Stomach (tissue), 9 donors: ENCODE data around the gene LIG3. TPM values are rescaled to one million over a fixed set of nuclear protein-coding genes. Genes with fewer than 3 reads are reported as not detected.

ENCODE experiments used
- DNase-seq, 2 donors: peaks; one replicate each; pipeline versions ENCODE4 v3.0.0 to v3.0.0-alpha.2; 2013 to 2019
- H3K27ac ChIP-seq, 5 donors: fragments of 200-600 bp in 4 of 5; sonication (generic) in 4 of 5; one replicate each; pipeline ENCODE4 v1.5.1; 2013 to 2019; ENCODE audit warnings: mild to moderate bottlenecking in 1 of 5, moderate library complexity in 1 of 5
- H3K27me3 ChIP-seq, 3 donors: fragments of 200-600 bp; sonication (generic); one replicate each; pipeline ENCODE4 v1.5.1; 2017 to 2019; ENCODE audit warnings: mixed run types in 1 of 3
- H3K36me3 ChIP-seq, 4 donors: fragments of 200-600 bp; sonication (generic); 1 replicate in 3 of 4; 2 replicates in 1 of 4; pipeline ENCODE4 v1.5.1; 2016 to 2019
- H3K4me1 ChIP-seq, 4 donors: fragments of 200-600 bp; sonication (generic); one replicate each; pipeline ENCODE4 v1.5.1; 2016 to 2019
- H3K4me3 ChIP-seq, 4 donors: fragments of 200-600 bp; sonication (generic) in 3 of 4; one replicate each; pipeline ENCODE4 v1.5.1; 2016 to 2019; ENCODE audit warnings: mild to moderate bottlenecking in 1 of 4
- H3K9me3 ChIP-seq, 4 donors: fragments of 200-600 bp; sonication (generic); one replicate each; pipeline ENCODE4 v1.5.1; 2016 to 2019
- EP300 ChIP-seq: sonication (generic); formaldehyde crosslinking; IDR thresholded peaks from one replicate; pipeline ENCODE4 v1.6.1; 2017; ENCODE audit warnings: antibody characterized with exemption
- POLR2A ChIP-seq, 4 donors: fragments of 450-650 bp; IDR thresholded peaks; one replicate each; pipeline ENCODE4 v1.6.1; 2016; ENCODE audit warnings: antibody characterized with exemption in 4 of 4, control low read depth in 2 of 4, mild to moderate bottlenecking in 1 of 4, moderate library complexity in 1 of 4
- POLR2AphosphoS5 ChIP-seq, 3 donors: sonication (generic); formaldehyde crosslinking; IDR thresholded peaks; one replicate each; pipeline ENCODE4 v1.6.1; 2016; ENCODE audit warnings: antibody characterized with exemption in 3 of 3
- WGBS, 5 donors: extraction: QIAGEN DNeasy Blood & Tissue Kit in 3 of 5; methylation state at CpG; one replicate each; pipeline versions ENCODE4 v1.1.5 to v1.1.7; 2013 to 2018; 5-methylcytosine and 5-hydroxymethylcytosine counted together
- intact Hi-C: fragments of 100-400 bp; cut with DNase I; formaldehyde crosslinking; loops from one replicate; pipeline ENCODE4 v1.15.1; 2023; ENCODE audit warnings: low total_unique reads
- polyA plus RNA-seq, 3 donors: library from polyadenylated mRNA; stranded (reverse); fragments of 200-250 nt; gene quantifications; one replicate each; pipeline ENCODE4 v1.2.3, GENCODE V29; 2013
- total RNA-seq, 5 donors: library from RNA; depleted of rRNA; stranded (reverse); fragments of >200 nt; gene quantifications; one replicate each; pipeline versions ENCODE4 v1.1.0 to v1.2.3, GENCODE V29; 2014 to 2016
- TF ChIP-seq, protein P1 (sequence below), 7 experiments: fragments of 450-650 bp in 4 of 7; fragments of 200-600 bp in 3 of 7; sonication (generic) in 3 of 7; IDR thresholded peaks; one replicate each; pipeline ENCODE4 v1.5.1; 2016 to 2019; ENCODE audit warnings: antibody characterized with exemption in 7 of 7, control low read depth in 2 of 7, mild to moderate bottlenecking in 1 of 7
- donor health status: healthy with polysubstance abuse.
- donor health status: Bipolar disorder and iron deficiency.
- donor health status: healthy.

The LIG3 gene
- total and polyA plus RNA-seq, 8 donors, result 4.7 to 212 (median 26.9) TPM

DNA sequence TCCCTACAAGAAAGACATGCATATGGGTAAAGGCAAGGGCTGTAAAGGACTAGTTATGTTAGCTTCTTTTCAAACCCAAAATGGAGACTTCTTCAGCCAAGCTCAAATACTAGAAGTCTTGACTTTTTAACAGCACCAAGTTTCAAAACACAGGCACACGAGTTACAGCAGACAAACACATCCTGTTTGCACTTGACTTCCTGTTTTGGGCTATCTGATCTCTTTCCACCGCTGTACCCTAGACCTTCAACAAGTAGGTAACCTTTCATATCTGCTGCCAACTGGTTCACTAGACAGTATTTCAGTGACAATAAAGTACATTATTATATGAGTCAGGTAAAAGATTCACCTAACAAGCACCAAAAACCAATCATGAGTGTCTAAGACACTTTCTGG lies 70.9 kb downstream of the LIG3 start:
- Histone ChIP-seq H3K27me3 (no peaks in the 10 kb centered on the region), H3K36me3 (no peaks in the 10 kb centered on the region), H3K4me3 (no peak overlapping the region), H3K4me1 (peaks cover 21 to 62% (median 47%) of the 10 kb centered on the region in 4 donors), H3K27ac (peak overlapping the region in 4 of 5 donors; percentile 34 to 79 (median 60)), H3K9me3 (no peaks in the 10 kb centered on the region)
- TF ChIP-seq POLR2A (IDR thresholded peaks at IDR 0.05) (no peak), POLR2AphosphoS5 (IDR thresholded peaks at IDR 0.05) (peak in 2 of 3 donors; percentile 35 to 58)
- TF ChIP-seq, protein P1, sequence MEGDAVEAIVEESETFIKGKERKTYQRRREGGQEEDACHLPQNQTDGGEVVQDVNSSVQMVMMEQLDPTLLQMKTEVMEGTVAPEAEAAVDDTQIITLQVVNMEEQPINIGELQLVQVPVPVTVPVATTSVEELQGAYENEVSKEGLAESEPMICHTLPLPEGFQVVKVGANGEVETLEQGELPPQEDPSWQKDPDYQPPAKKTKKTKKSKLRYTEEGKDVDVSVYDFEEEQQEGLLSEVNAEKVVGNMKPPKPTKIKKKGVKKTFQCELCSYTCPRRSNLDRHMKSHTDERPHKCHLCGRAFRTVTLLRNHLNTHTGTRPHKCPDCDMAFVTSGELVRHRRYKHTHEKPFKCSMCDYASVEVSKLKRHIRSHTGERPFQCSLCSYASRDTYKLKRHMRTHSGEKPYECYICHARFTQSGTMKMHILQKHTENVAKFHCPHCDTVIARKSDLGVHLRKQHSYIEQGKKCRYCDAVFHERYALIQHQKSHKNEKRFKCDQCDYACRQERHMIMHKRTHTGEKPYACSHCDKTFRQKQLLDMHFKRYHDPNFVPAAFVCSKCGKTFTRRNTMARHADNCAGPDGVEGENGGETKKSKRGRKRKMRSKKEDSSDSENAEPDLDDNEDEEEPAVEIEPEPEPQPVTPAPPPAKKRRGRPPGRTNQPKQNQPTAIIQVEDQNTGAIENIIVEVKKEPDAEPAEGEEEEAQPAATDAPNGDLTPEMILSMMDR (IDR thresholded peaks at IDR 0.05), result no peak
- WGBS, 5 donors, result 0 to 10% (median 3%) methylated on average over 2 of the region's 2 CpGs
- intact Hi-C loops, result no loop called here
- peak in 1 of 2 donors; percentile 77 for DNase-seq

DNA sequence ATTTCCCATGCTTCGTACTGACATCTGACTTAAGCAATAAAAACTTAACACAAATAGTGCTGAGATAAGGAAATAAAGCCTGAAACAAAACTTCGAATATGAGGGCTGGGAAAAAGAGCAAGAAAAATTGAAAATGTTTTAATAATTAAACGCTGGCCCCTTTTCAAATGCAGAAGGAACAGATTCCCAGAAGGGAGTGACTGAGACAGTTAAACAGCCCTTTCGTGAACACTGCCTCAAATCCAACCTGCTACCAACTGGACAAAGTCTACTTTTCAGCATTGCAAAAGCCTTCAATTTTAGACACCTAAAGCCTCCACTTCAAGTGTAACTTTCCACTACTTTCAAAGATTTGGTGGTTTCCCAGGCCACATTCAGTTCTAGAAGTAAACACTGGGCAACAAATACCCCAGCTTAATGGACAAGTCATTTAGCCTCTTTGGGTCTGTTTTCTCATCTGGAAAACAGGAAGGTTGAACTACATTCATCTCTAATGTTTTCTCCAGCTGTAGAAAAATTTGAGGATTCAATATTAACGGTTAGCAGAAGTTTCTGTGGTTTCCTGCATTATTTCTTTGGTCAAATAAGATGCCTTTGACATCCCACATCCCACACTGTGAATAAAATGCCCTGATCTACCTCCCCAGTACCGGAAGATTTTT lies 71.4 kb downstream of the LIG3 start:
- no peak for TF ChIP-seq EP300
- TF ChIP-seq POLR2AphosphoS5 (IDR thresholded peaks at IDR 0.05), result no peak
- TF ChIP-seq POLR2A (IDR thresholded peaks at IDR 0.05), result no peak
- TF ChIP-seq, protein P1 (IDR thresholded peaks at IDR 0.05), result no peak
- peak in 1 of 2 donors; percentile 24 for DNase-seq
- intact Hi-C loops, result no loop called here
- Histone ChIP-seq H3K27ac (peak overlapping the region; percentile 34 to 79 (median 62)), H3K36me3 (no peaks in the 10 kb centered on the region), H3K4me3 (no peak overlapping the region), H3K4me1 (peaks cover 21 to 57% (median 44%) of the 10 kb centered on the region in 4 donors), H3K27me3 (no peaks in the 10 kb centered on the region), H3K9me3 (no peaks in the 10 kb centered on the region)
- WGBS, 5 donors, result 27 to 33% (median 28%) methylated on average over 6 of the region's 6 CpGs

GRCh38 chr17:35052241-35052610 lies 71.9 kb downstream of the LIG3 start:
- H3K36me3 ChIP-seq, result no peaks in the 10 kb centered on the region
- no peaks in the 10 kb centered on the region for H3K9me3 ChIP-seq
- peak overlapping the region in 4 of 5 donors; percentile 34 to 79 (median 60) for H3K27ac ChIP-seq
- intact Hi-C loops, result no loop called here
- H3K4me1 ChIP-seq, result peaks cover 18 to 52% (median 40%) of the 10 kb centered on the region in 4 donors
- H3K4me3 ChIP-seq, result no peak overlapping the region
- no peak for DNase-seq
- no peaks in the 10 kb centered on the region for H3K27me3 ChIP-seq
- TF ChIP-seq POLR2A (IDR thresholded peaks at IDR 0.05) (no peak), EP300 (no peak), POLR2AphosphoS5 (IDR thresholded peaks at IDR 0.05) (no peak)
- TF ChIP-seq, protein P1 (IDR thresholded peaks at IDR 0.05), result no peak

DNA sequence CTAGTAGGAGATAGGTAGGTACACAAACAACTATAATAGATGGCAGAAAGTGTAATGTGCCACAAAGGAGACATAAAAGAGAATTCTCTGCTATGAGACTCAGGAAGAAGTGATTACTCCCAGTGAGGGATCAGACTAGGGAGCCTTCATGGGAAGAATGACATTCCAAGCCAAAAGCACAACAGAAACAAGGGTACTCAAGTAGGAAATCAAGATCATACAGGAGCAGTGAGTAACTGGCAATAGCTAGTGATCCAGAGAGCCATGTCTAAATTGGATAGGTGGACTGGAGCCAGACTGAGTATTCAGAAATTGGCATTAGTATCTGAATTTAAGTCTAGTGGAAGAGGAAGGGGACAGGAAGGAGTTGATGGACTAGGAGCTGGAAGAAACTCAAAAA lies 72.5 kb downstream of the LIG3 start:
- TF ChIP-seq, protein P1 (IDR thresholded peaks at IDR 0.05), result no peak
- TF ChIP-seq POLR2AphosphoS5 (IDR thresholded peaks at IDR 0.05), result no peak
- TF ChIP-seq EP300, result no peak
- TF ChIP-seq POLR2A (IDR thresholded peaks at IDR 0.05), result no peak
- intact Hi-C loops, result no loop called here
- Histone ChIP-seq H3K4me3 (no peak overlapping the region), H3K27me3 (no peaks in the 10 kb centered on the region), H3K9me3 (no peaks in the 10 kb centered on the region), H3K27ac (peak overlapping the region in 3 of 5 donors; percentile 57 to 79 (median 62)), H3K4me1 (peaks cover 18 to 55% (median 39%) of the 10 kb centered on the region in 4 donors), H3K36me3 (no peaks in the 10 kb centered on the region)
- DNase-seq, result no peak
